HL-60 (cell line): Measurements from ENCODE around the gene DOP1B.

Experiments used
- GABPA ChIP-seq: IDR thresholded peaks from 2 replicates; pipeline ENCODE4 v1.6.1; 2012; ENCODE audit warnings: low read depth
- POLR2AphosphoS5 ChIP-seq: IDR thresholded peaks from 2 replicates; pipeline ENCODE4 v1.6.1; 2012; ENCODE audit warnings: low read depth
- TF ChIP-seq, protein P1 (sequence below): IDR thresholded peaks from one replicate; pipeline ENCODE4 v1.5.1; 2011; ENCODE audit warnings: low read length, control low read depth, inconsistent platforms; ENCODE audit not compliant: insufficient read depth

- TF ChIP-seq POLR2AphosphoS5 = no peak
- TF ChIP-seq, protein P1, sequence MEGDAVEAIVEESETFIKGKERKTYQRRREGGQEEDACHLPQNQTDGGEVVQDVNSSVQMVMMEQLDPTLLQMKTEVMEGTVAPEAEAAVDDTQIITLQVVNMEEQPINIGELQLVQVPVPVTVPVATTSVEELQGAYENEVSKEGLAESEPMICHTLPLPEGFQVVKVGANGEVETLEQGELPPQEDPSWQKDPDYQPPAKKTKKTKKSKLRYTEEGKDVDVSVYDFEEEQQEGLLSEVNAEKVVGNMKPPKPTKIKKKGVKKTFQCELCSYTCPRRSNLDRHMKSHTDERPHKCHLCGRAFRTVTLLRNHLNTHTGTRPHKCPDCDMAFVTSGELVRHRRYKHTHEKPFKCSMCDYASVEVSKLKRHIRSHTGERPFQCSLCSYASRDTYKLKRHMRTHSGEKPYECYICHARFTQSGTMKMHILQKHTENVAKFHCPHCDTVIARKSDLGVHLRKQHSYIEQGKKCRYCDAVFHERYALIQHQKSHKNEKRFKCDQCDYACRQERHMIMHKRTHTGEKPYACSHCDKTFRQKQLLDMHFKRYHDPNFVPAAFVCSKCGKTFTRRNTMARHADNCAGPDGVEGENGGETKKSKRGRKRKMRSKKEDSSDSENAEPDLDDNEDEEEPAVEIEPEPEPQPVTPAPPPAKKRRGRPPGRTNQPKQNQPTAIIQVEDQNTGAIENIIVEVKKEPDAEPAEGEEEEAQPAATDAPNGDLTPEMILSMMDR = no peak
- TF ChIP-seq GABPA = no peak
Observed at GRCh38 chr21:36204980-36205379, 48.4 kb downstream of the DOP1B start.
